Endothelial cell of umbilical vein (primary cell): ENCODE measurements around the gene VRK1. TPM values are rescaled to one million over a fixed set of nuclear protein-coding genes. Genes with fewer than 3 reads are reported as not detected.

ENCODE experiments used
- BruUV-seq: library from RNA; stranded (reverse); fragments of 400-500 nt; replicated peaks from 2 replicates; lab custom pipeline; 2021; lab: Mats Ljungman, UMichigan
- CTCF ChIA-PET: fragments of 300-600, 350-600 bp; sonication (Branson Sonifier 250); formaldehyde crosslinking; loops from one replicate; lab custom pipeline; 2021; ENCODE audit warnings: antibody characterized with exemption, inconsistent platforms; lab: Charles Lee
- POLR2A ChIA-PET: fragments of 300-600, 350-600 bp; sonication (Branson Sonifier 250); formaldehyde crosslinking; loops from one replicate; lab custom pipeline; 2021; ENCODE audit warnings: antibody characterized with exemption, inconsistent platforms; lab: Charles Lee
- DNase-seq: peaks from one replicate; pipeline ENCODE4 v3.0.0-alpha.2; 2011; ENCODE audit warnings: low read depth, low spot score
- FAIRE-seq: peaks from 2 replicates; lab custom pipeline; 2011; peaks lifted over from hg19 to GRCh38; lab: Jason Lieb, UNC
- H2AFZ ChIP-seq: 2 replicates; pipeline ENCODE4 v1.6.0; 2012; ENCODE audit warnings: low read depth, low read length, control low read depth, inconsistent platforms
- H3K27ac ChIP-seq: 2 replicates; pipeline ENCODE4 v1.5.1; 2011; ENCODE audit warnings: low read depth, mild to moderate bottlenecking, control low read depth, low read length, moderate library complexity; ENCODE audit not compliant: insufficient read depth
- H3K27me3 ChIP-seq, 2 experiments: 2 replicates each; pipeline versions ENCODE4 v1.6.0 to v1.6.1; 2011; ENCODE audit warnings: low read length in 2 of 2, mixed read lengths in 1 of 2; ENCODE audit not compliant: control insufficient read depth in 2 of 2, insufficient read depth in 2 of 2
- H3K36me3 ChIP-seq, 2 experiments: 2 replicates in 1 of 2; 3 replicates in 1 of 2; pipeline ENCODE4 v1.5.1; 2011; ENCODE audit warnings: low read length in 2 of 2, mild to moderate bottlenecking in 1 of 2, moderate library complexity in 1 of 2; ENCODE audit not compliant: control insufficient read depth in 2 of 2, insufficient read depth in 2 of 2; ENCODE audit errors: extremely low read depth in 1 of 2
- H3K4me1 ChIP-seq: 3 replicates; pipeline ENCODE4 v1.5.1; 2011; ENCODE audit warnings: mild to moderate bottlenecking, low read length; ENCODE audit not compliant: control insufficient read depth, insufficient read depth; ENCODE audit errors: extremely low read depth
- H3K4me2 ChIP-seq: 2 replicates; pipeline ENCODE4 v1.6.1; 2011; ENCODE audit warnings: low read length, control low read depth, mixed read lengths; ENCODE audit not compliant: insufficient read depth
- H3K4me3 ChIP-seq, 3 experiments: fragments of 200-600 bp in 1 of 3; sonication (generic), shearing (Covaris generic) in 1 of 3; replicated peaks in 1 of 3; 2 replicates each; pipeline ENCODE4 v1.5.1; 2011 to 2016; ENCODE audit warnings: control low read depth in 3 of 3, low read length in 3 of 3, mild to moderate bottlenecking in 2 of 3, inconsistent platforms in 1 of 3, low read depth in 1 of 3, moderate library complexity in 1 of 3; ENCODE audit not compliant: insufficient read depth in 1 of 3
- H3K79me2 ChIP-seq: 2 replicates; pipeline ENCODE4 v1.6.0; 2012; ENCODE audit warnings: low read length, inconsistent platforms; ENCODE audit not compliant: control insufficient read depth, insufficient read depth
- H3K9ac ChIP-seq: replicated peaks from 2 replicates; pipeline ENCODE3; 2011; ENCODE audit warnings: low read length, control low read depth; ENCODE audit not compliant: insufficient read depth; ENCODE audit errors: extremely low read depth
- H3K9me1 ChIP-seq: replicated peaks from 3 replicates; pipeline ENCODE4 v1.6.0; 2011; ENCODE audit warnings: mild to moderate bottlenecking, low read length; ENCODE audit not compliant: control insufficient read depth, insufficient read depth; ENCODE audit errors: extremely low read depth
- H3K9me3 ChIP-seq: replicated peaks from 2 replicates; pipeline ENCODE4 v1.5.1; 2012; ENCODE audit warnings: low read length, inconsistent platforms; ENCODE audit not compliant: control insufficient read depth, insufficient read depth
- H4K20me1 ChIP-seq: replicated peaks from 2 replicates; pipeline ENCODE3; 2011; ENCODE audit warnings: mild to moderate bottlenecking, low read length; ENCODE audit not compliant: control insufficient read depth, insufficient read depth; ENCODE audit errors: extremely low read depth
- JUN ChIP-seq: IDR thresholded peaks from 2 replicates; pipeline ENCODE4 v1.6.1; 2011; ENCODE audit warnings: borderline replicate concordance, low read depth; ENCODE audit not compliant: insufficient read length, insufficient read depth
- POLR2A ChIP-seq: IDR thresholded peaks from 2 replicates; pipeline ENCODE4 v1.6.1; 2012; ENCODE audit warnings: low read depth, mild to moderate bottlenecking, control low read depth, low read length
- POLR2AphosphoS5 ChIP-seq: IDR thresholded peaks from 2 replicates; pipeline ENCODE4 v1.6.1; 2012; ENCODE audit warnings: low read depth, mild to moderate bottlenecking, control low read depth, low read length, moderate library complexity; ENCODE audit not compliant: insufficient read depth
- dilution Hi-C: fragments of 300-500 bp; cut with MboI; formaldehyde crosslinking; loops from one replicate; pipeline ENCODE4 v1.15.0; 2019; ENCODE audit warnings: low sequenced_read_pairs; ENCODE audit not compliant: extremely low pct_ligation_motif_present
- intact Hi-C: fragments of 100-400 bp; cut with micrococcal nuclease; formaldehyde crosslinking; loops from one replicate; pipeline ENCODE4 v1.10.0; 2022
- polyA plus RNA-seq, 4 experiments: library from polyadenylated mRNA; depleted of rRNA in 3 of 4; stranded (reverse) in 3 of 4; unstranded in 1 of 4; fragments of >200 nt; gene quantifications; 2 replicates each; pipeline versions ENCODE4 v1.2.1 to v1.2.3, GENCODE V29; 2011 to 2012; ENCODE audit warnings: missing spikeins in 1 of 4
- total RNA-seq: library from RNA; stranded (reverse); gene quantifications from 2 replicates; pipeline ENCODE4 v1.2.3, GENCODE V29; 2021
- TF ChIP-seq, protein P1 (sequence below): IDR thresholded peaks from 2 replicates; pipeline ENCODE4 v1.6.1; 2011; ENCODE audit not compliant: insufficient read depth, insufficient read length

The VRK1 gene
- total and polyA plus RNA-seq, 2 donors (not counting 3 experiments of a cell fraction or from before 2014, with no cell fraction given), result 7.1 to 31.7 TPM

- DNase-seq, result no peak
- no peaks in the 10 kb centered on the region for H3K9me1 ChIP-seq
- TF ChIP-seq POLR2AphosphoS5, result no peak
- H2AFZ ChIP-seq, result no peak overlapping the region
- H3K9ac ChIP-seq, result no peak overlapping the region
- dilution Hi-C loops (no loop called here), intact Hi-C loops (no loop called here)
- H3K27me3 ChIP-seq, result no peaks in the 10 kb centered on the region
- FAIRE-seq, result no peak
- H3K27ac ChIP-seq, result no peak overlapping the region
- peaks cover 2% of the 10 kb centered on the region for H4K20me1 ChIP-seq
- BruUV-seq, result no TSS peak
- H3K4me2 ChIP-seq, result no peak overlapping the region
- H3K4me3 ChIP-seq, result no peak overlapping the region
- no peaks in the 10 kb centered on the region for H3K4me1 ChIP-seq
- H3K79me2 ChIP-seq, result peaks cover 91% of the 10 kb centered on the region
- no peaks in the 10 kb centered on the region for H3K9me3 ChIP-seq
- POLR2A ChIA-PET, result no interaction called here
- CTCF ChIA-PET, result no interaction called here
- H3K36me3 ChIP-seq, result no peaks in the 10 kb centered on the region
These were observed 27.1 kb downstream of the VRK1 start for GRCh38 chr14:96824283-96824682.

DNA sequence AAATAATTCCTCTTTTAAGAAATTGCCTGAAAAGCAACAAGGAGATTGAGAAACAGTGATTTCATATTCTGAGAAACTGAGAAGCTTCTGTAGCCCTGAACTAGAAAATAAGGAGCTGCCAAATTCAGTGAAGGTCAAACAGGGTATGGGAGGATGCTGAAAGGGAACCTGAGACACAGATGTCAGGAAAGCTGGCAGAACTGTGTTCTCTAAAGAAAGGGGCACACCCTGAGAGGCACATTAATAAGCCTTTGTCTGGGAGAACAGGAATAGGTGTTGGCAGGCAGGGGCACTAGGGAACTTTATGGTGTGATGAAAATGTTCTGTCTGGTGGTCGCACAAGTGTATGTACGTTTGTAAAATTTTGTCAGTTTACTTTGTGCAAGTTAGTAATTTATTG, 29.6 kb downstream of the VRK1 start:
- peaks cover 88% of the 10 kb centered on the region for H3K79me2 ChIP-seq
- no peaks in the 10 kb centered on the region for H3K9me1 ChIP-seq
- ChIA-PET CTCF (interaction anchor here (1.7 to 5.2 kb wide), 3 partner anchors 9 to 26 kb away, joined by 4 to 33 read pairs (median 4); no protein-coding TSS in a partner anchor), POLR2A (no interaction called here)
- no peak overlapping the region for H3K27ac ChIP-seq
- dilution Hi-C loops (no loop called here), intact Hi-C loops (no loop called here)
- TF ChIP-seq, protein P1, sequence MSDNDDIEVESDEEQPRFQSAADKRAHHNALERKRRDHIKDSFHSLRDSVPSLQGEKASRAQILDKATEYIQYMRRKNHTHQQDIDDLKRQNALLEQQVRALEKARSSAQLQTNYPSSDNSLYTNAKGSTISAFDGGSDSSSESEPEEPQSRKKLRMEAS, result no peak
- TF ChIP-seq POLR2A, result no peak
- TF ChIP-seq JUN, result no peak
- no peaks in the 10 kb centered on the region for H3K9me3 ChIP-seq
- DNase-seq (no peak), FAIRE-seq (no peak)
- BruUV-seq, result no TSS peak
- H2AFZ ChIP-seq, result no peak overlapping the region
- H3K4me1 ChIP-seq, result no peaks in the 10 kb centered on the region
- peaks cover 2% of the 10 kb centered on the region for H4K20me1 ChIP-seq
- no peaks in the 10 kb centered on the region for H3K36me3 ChIP-seq
- no peak overlapping the region for H3K9ac ChIP-seq
- no peaks in the 10 kb centered on the region for H3K27me3 ChIP-seq
- no peak overlapping the region for H3K4me3 ChIP-seq
- no peak overlapping the region for H3K4me2 ChIP-seq
